B cell (primary cell): ENCODE data around the gene MDK. TPM values are rescaled to one million over a fixed set of nuclear protein-coding genes. Genes with fewer than 3 reads are reported as not detected.
A peak's percentile ranks its signal among the peaks of the same experiment; 100 is the strongest.

Source experiments
- ATAC-seq: fragments of 200-7000 bp; cut with Tn5 transposase; one replicate; pipeline ENCODE4 v1.10.0; 2021; ENCODE audit warnings: low read depth, mild to moderate bottlenecking, moderate number of reproducible peaks, moderate library complexity
- CTCF ChIA-PET: fragments of 350-600 bp; sonication (Branson Sonifier 250); formaldehyde crosslinking; loops from one replicate; lab custom pipeline; 2021; ENCODE audit warnings: antibody characterized with exemption, inconsistent platforms; lab: Charles Lee
- POLR2A ChIA-PET: fragments of 350-600 bp; sonication (Branson Sonifier 250); formaldehyde crosslinking; loops from one replicate; lab custom pipeline; 2021; ENCODE audit warnings: antibody characterized with exemption; lab: Charles Lee
- DNase-seq: peaks from one replicate; pipeline ENCODE4 v3.0.0; 2013
- H2AFZ ChIP-seq: 2 replicates; pipeline ENCODE4 v1.6.1; 2012; ENCODE audit warnings: mild to moderate bottlenecking, low read depth, low read length; ENCODE audit not compliant: insufficient read depth, poor library complexity, severe bottlenecking
- H3K27ac ChIP-seq, 2 donors: 1 replicate in 1 of 2; 2 replicates in 1 of 2; pipeline ENCODE4 v1.5.1; 2012 to 2013; ENCODE audit warnings: low read length in 2 of 2, mild to moderate bottlenecking in 2 of 2, moderate library complexity in 1 of 2
- H3K27me3 ChIP-seq, 4 experiments: fragments of 200-600 bp in 1 of 4; sonication (generic) in 1 of 4; replicated peaks in 1 of 4; 1 replicate in 2 of 4; 2 replicates in 2 of 4; pipeline versions ENCODE4 v1.6.1 to v1.7.0; 2013 to 2016; ENCODE audit warnings: low read length in 3 of 4, mild to moderate bottlenecking in 2 of 4, mixed read lengths in 1 of 4, moderate library complexity in 1 of 4; ENCODE audit not compliant: insufficient read depth in 4 of 4, control insufficient read depth in 3 of 4; ENCODE audit errors: control extremely low read depth in 1 of 4
- H3K36me3 ChIP-seq, 2 experiments: replicated peaks in 1 of 2; 1 replicate in 1 of 2; 2 replicates in 1 of 2; pipeline versions ENCODE4 v1.6.1 to v1.7.1; 2013; ENCODE audit warnings: low read length in 1 of 2; ENCODE audit not compliant: insufficient read depth in 2 of 2, control insufficient read depth in 1 of 2; ENCODE audit errors: control extremely low read depth in 1 of 2, extremely low read depth in 1 of 2
- H3K4me1 ChIP-seq, 2 donors: fragments of 200-600 bp in 1 of 2; sonication (generic) in 1 of 2; 1 replicate in 1 of 2; 2 replicates in 1 of 2; pipeline versions ENCODE4 v1.5.1 to v1.6.1; 2013 to 2017; ENCODE audit warnings: low read length in 2 of 2; ENCODE audit not compliant: control insufficient read depth in 2 of 2, insufficient read depth in 2 of 2
- H3K4me2 ChIP-seq: replicated peaks from 2 replicates; pipeline ENCODE3; 2012; ENCODE audit warnings: mild to moderate bottlenecking, low read depth, low read length; ENCODE audit not compliant: poor library complexity, severe bottlenecking
- H3K4me3 ChIP-seq, 5 experiments: fragments of 200-600 bp in 1 of 5; sonication (generic) in 1 of 5; 1 replicate in 3 of 5; 2 replicates in 2 of 5; pipeline versions ENCODE4 v1.5.1 to v1.7.0; 2011 to 2016; ENCODE audit warnings: low read length in 4 of 5, mild to moderate bottlenecking in 4 of 5, low read depth in 2 of 5, control low read depth in 1 of 5, moderate library complexity in 1 of 5; ENCODE audit not compliant: insufficient read depth in 1 of 5; ENCODE audit errors: control extremely low read depth in 1 of 5, extremely low read depth in 1 of 5
- H3K79me2 ChIP-seq: fragments of 200-600 bp; sonication (generic); one replicate; pipeline ENCODE4 v1.6.0; 2016; ENCODE audit warnings: low read length; ENCODE audit not compliant: control insufficient read depth, insufficient read depth
- H3K9ac ChIP-seq: fragments of 200-600 bp; sonication (generic); 2 replicates; pipeline ENCODE4 v1.6.1; 2017; ENCODE audit warnings: mild to moderate bottlenecking, low read length, moderate library complexity
- H3K9me3 ChIP-seq, 3 donors: one replicate each; pipeline versions ENCODE4 v1.6.1 to v1.7.1; 2013; ENCODE audit warnings: low read length in 2 of 3; ENCODE audit not compliant: control insufficient read depth in 2 of 3, insufficient read depth in 1 of 3; ENCODE audit errors: control extremely low read depth in 1 of 3
- H4K20me1 ChIP-seq: 2 replicates; pipeline ENCODE4 v1.6.0; 2012; ENCODE audit warnings: mild to moderate bottlenecking, low read length; ENCODE audit not compliant: insufficient read depth, control insufficient read depth, poor library complexity, severe bottlenecking
- H3K27ac Mint-ChIP-seq: one replicate; pipeline ENCODE4 v1.8.0; 2021; ENCODE audit warnings: mixed read lengths
- H3K27me3 Mint-ChIP-seq: one replicate; pipeline ENCODE4 v1.8.0; 2021; ENCODE audit warnings: mixed read lengths
- H3K4me1 Mint-ChIP-seq: one replicate; pipeline ENCODE4 v1.8.0; 2021; ENCODE audit warnings: mixed read lengths
- H3K4me3 Mint-ChIP-seq: one replicate; pipeline ENCODE4 v1.8.0; 2021; ENCODE audit warnings: mixed read lengths
- H3K9me3 Mint-ChIP-seq: one replicate; pipeline ENCODE4 v1.8.0; 2022; ENCODE audit warnings: mixed read lengths; ENCODE audit not compliant: insufficient read depth
- CTCF ChIP-seq: fragments of 200-600 bp; IDR thresholded peaks from one replicate; pipeline ENCODE4 v1.8.0; 2022; ENCODE audit warnings: antibody characterized with exemption, mild to moderate bottlenecking
- EZH2 ChIP-seq: IDR thresholded peaks from 2 replicates; pipeline ENCODE4 v1.6.1; 2012; ENCODE audit warnings: borderline replicate concordance, low read depth, mild to moderate bottlenecking, moderate library complexity, low read length; ENCODE audit not compliant: insufficient read depth, poor library complexity, severe bottlenecking
- WGBS: methylation state at CpG from one replicate; pipeline ENCODE4 v1.1.5; 2013; ENCODE audit warnings: missing lambda C conversion rate; ENCODE audit not compliant: insufficient coverage; 5-methylcytosine and 5-hydroxymethylcytosine counted together
- intact Hi-C: fragments of 100-400 bp; cut with micrococcal nuclease; formaldehyde crosslinking; loops from one replicate; pipeline ENCODE4 v1.10.0; 2022
- polyA plus RNA-seq: library from polyadenylated mRNA; depleted of rRNA; stranded (reverse); fragments of >200 nt; gene quantifications from 2 replicates; pipeline ENCODE4 v1.2.3, GENCODE V29; 2012
- total RNA-seq, 2 donors: library from RNA; stranded (reverse); fragments of 120-200 nt in 1 of 2; gene quantifications; 1 replicate in 1 of 2; 2 replicates in 1 of 2; pipeline versions ENCODE4 v1.2.3 to v1.2.4, GENCODE V29; 2013 to 2022

MDK gene
- total and polyA plus RNA-seq, 2 donors (not counting 1 experiment from before 2014, with no cell fraction given): 1.5 to 2.6 TPM

- Histone ChIP-seq H2AFZ (peak within 1 kb of the TSS; percentile 82), H3K36me3 (no peaks in the 10 kb centered on the region), H3K4me2 (peak within 1 kb of the TSS; percentile 97), H3K79me2 (peaks cover 55% of the 10 kb centered on the region), H3K9me3 (no peaks in the 10 kb centered on the region), H4K20me1 (peaks cover 36% of the 10 kb centered on the region), H3K27me3 (peaks cover 0 to 5% (median 0%) of the 10 kb centered on the region in 4 experiments), H3K27ac (peak within 1 kb of the TSS in 1 of 2 donors; percentile 64), H3K4me1 (peaks cover 38 to 46% of the 10 kb centered on the region in 2 donors), H3K9ac (peak within 1 kb of the TSS; percentile 82), H3K4me3 (peak within 1 kb of the TSS; percentile 58 to 88 (median 78))
- ChIA-PET CTCF (interaction anchor here (0.6 to 2.4 kb wide), 5 partner anchors 13 to 104 kb away, joined by 3 to 10 read pairs (median 5); no protein-coding TSS in a partner anchor), POLR2A (no interaction called here)
- Mint-ChIP-seq H3K9me3 (no peaks in the 10 kb centered on the region), H3K4me3 (peak within 1 kb of the TSS; percentile 91), H3K27ac (peak within 1 kb of the TSS; percentile 83), H3K27me3 (no peaks in the 10 kb centered on the region), H3K4me1 (peaks cover 53% of the 10 kb centered on the region)
- intact Hi-C loops: loop anchor here (1.0 to 5.0 kb wide), 6 partner anchors 20 to 542 kb away; partner anchors contain the start of genes ATG13, HARBI1, MDK and PEX16
- no peak for TF ChIP-seq EZH2
- peak; percentile 73 for TF ChIP-seq CTCF
- WGBS: 5% methylated on average over 80 of the region's 80 CpGs
- DNase-seq: peak; percentile 96
- peak; percentile 94 for ATAC-seq
These were observed 34.4 kb upstream of the MDK start, which contains the start of gene DGKZ for GRCh38 chr11:46346886-46347636. Gene DGKZ, plus strand, starts transcription at chr11:46347463. Its CDS starts 197 bp downstream, at chr11:46347660.
